Stomach (tissue), 9 donors: ENCODE data around the gene MIOS. TPM values are rescaled to one million over a fixed set of nuclear protein-coding genes. Genes with fewer than 3 reads are reported as not detected.
A peak's percentile ranks its signal among the peaks of the same experiment; 100 is the strongest.

Experiments
- DNase-seq, 2 donors: peaks; one replicate each; pipeline versions ENCODE4 v3.0.0 to v3.0.0-alpha.2; 2013 to 2019
- H3K27ac ChIP-seq, 5 donors: fragments of 200-600 bp in 4 of 5; sonication (generic) in 4 of 5; one replicate each; pipeline ENCODE4 v1.5.1; 2013 to 2019; ENCODE audit warnings: mild to moderate bottlenecking in 1 of 5, moderate library complexity in 1 of 5
- H3K27me3 ChIP-seq, 3 donors: fragments of 200-600 bp; sonication (generic); one replicate each; pipeline ENCODE4 v1.5.1; 2017 to 2019; ENCODE audit warnings: mixed run types in 1 of 3
- H3K36me3 ChIP-seq, 4 donors: fragments of 200-600 bp; sonication (generic); 1 replicate in 3 of 4; 2 replicates in 1 of 4; pipeline ENCODE4 v1.5.1; 2016 to 2019
- H3K4me1 ChIP-seq, 4 donors: fragments of 200-600 bp; sonication (generic); one replicate each; pipeline ENCODE4 v1.5.1; 2016 to 2019
- H3K4me3 ChIP-seq, 4 donors: fragments of 200-600 bp; sonication (generic) in 3 of 4; one replicate each; pipeline ENCODE4 v1.5.1; 2016 to 2019; ENCODE audit warnings: mild to moderate bottlenecking in 1 of 4
- H3K9me3 ChIP-seq, 4 donors: fragments of 200-600 bp; sonication (generic); one replicate each; pipeline ENCODE4 v1.5.1; 2016 to 2019
- CTCF ChIP-seq, 7 experiments: fragments of 450-650 bp in 4 of 7; fragments of 200-600 bp in 3 of 7; sonication (generic) in 3 of 7; IDR thresholded peaks; one replicate each; pipeline ENCODE4 v1.5.1; 2016 to 2019; ENCODE audit warnings: antibody characterized with exemption in 7 of 7, control low read depth in 2 of 7, mild to moderate bottlenecking in 1 of 7
- EP300 ChIP-seq: sonication (generic); formaldehyde crosslinking; IDR thresholded peaks from one replicate; pipeline ENCODE4 v1.6.1; 2017; ENCODE audit warnings: antibody characterized with exemption
- POLR2A ChIP-seq, 4 donors: fragments of 450-650 bp; IDR thresholded peaks; one replicate each; pipeline ENCODE4 v1.6.1; 2016; ENCODE audit warnings: antibody characterized with exemption in 4 of 4, control low read depth in 2 of 4, mild to moderate bottlenecking in 1 of 4, moderate library complexity in 1 of 4
- POLR2AphosphoS5 ChIP-seq, 3 donors: sonication (generic); formaldehyde crosslinking; IDR thresholded peaks; one replicate each; pipeline ENCODE4 v1.6.1; 2016; ENCODE audit warnings: antibody characterized with exemption in 3 of 3
- WGBS, 5 donors: extraction: QIAGEN DNeasy Blood & Tissue Kit in 3 of 5; methylation state at CpG; one replicate each; pipeline versions ENCODE4 v1.1.5 to v1.1.7; 2013 to 2018; 5-methylcytosine and 5-hydroxymethylcytosine counted together
- intact Hi-C: fragments of 100-400 bp; cut with DNase I; formaldehyde crosslinking; loops from one replicate; pipeline ENCODE4 v1.15.1; 2023; ENCODE audit warnings: low total_unique reads
- polyA plus RNA-seq, 3 donors: library from polyadenylated mRNA; stranded (reverse); fragments of 200-250 nt; gene quantifications; one replicate each; pipeline ENCODE4 v1.2.3, GENCODE V29; 2013
- total RNA-seq, 5 donors: library from RNA; depleted of rRNA; stranded (reverse); fragments of >200 nt; gene quantifications; one replicate each; pipeline versions ENCODE4 v1.1.0 to v1.2.3, GENCODE V29; 2014 to 2016
- donor health status: healthy with polysubstance abuse.
- donor health status: Bipolar disorder and iron deficiency.
- donor health status: healthy.

MIOS gene
- total and polyA plus RNA-seq, 8 donors, result 10.7 to 82.9 (median 30.6) TPM

- TF ChIP-seq EP300 (no peak), CTCF (IDR thresholded peaks at IDR 0.05) (peak in 3 of 7 experiments; percentile 25 to 44 (median 36))
- H3K4me3 ChIP-seq, result no peak overlapping the region
- H3K4me1 ChIP-seq, result no peaks in the 10 kb centered on the region
- WGBS, 5 donors, result 30 to 71% (median 41%) methylated on average over 1 of the region's 1 CpG
- DNase-seq, result peak in 1 of 2 donors; percentile 49
- H3K36me3 ChIP-seq, result peaks cover 6 to 70% (median 59%) of the 10 kb centered on the region in 4 donors
- no peak overlapping the region for H3K27ac ChIP-seq
- H3K27me3 ChIP-seq, result no peaks in the 10 kb centered on the region
- H3K9me3 ChIP-seq, result no peaks in the 10 kb centered on the region
- intact Hi-C loops, result no loop called here
Measured at GRCh38 chr7:7595451-7595850, 28.8 kb downstream of the MIOS start.

GRCh38 chr7:7596176-7596575 is 29.5 kb downstream of the MIOS start:
- Histone ChIP-seq H3K27ac (no peak overlapping the region), H3K4me1 (no peaks in the 10 kb centered on the region), H3K36me3 (peaks cover 6 to 65% (median 58%) of the 10 kb centered on the region in 4 donors), H3K9me3 (no peaks in the 10 kb centered on the region), H3K27me3 (no peaks in the 10 kb centered on the region), H3K4me3 (no peak overlapping the region)
- 80 to 85% (median 83%) methylated on average over 5 of the region's 5 CpGs for WGBS, 5 donors
- no peak for TF ChIP-seq POLR2AphosphoS5 (IDR thresholded peaks at IDR 0.05)
- TF ChIP-seq EP300, result no peak
- no peak for TF ChIP-seq POLR2A (IDR thresholded peaks at IDR 0.05)
- TF ChIP-seq CTCF (IDR thresholded peaks at IDR 0.05), result no peak
- intact Hi-C loops, result no loop called here
- DNase-seq, result peak in 1 of 2 donors; percentile 8

- Histone ChIP-seq H3K27ac (no peak overlapping the region), H3K9me3 (no peaks in the 10 kb centered on the region), H3K4me3 (no peak overlapping the region), H3K27me3 (no peaks in the 10 kb centered on the region), H3K4me1 (no peaks in the 10 kb centered on the region), H3K36me3 (peaks cover 7 to 38% (median 31%) of the 10 kb centered on the region in 4 donors)
- 53 to 78% (median 55%) methylated on average over 3 of the region's 3 CpGs for WGBS, 5 donors
- no peak for DNase-seq
- intact Hi-C loops, result no loop called here
- TF ChIP-seq POLR2AphosphoS5 (IDR thresholded peaks at IDR 0.05) (no peak), EP300 (no peak), CTCF (IDR thresholded peaks at IDR 0.05) (no peak), POLR2A (IDR thresholded peaks at IDR 0.05) (no peak)
Measured at GRCh38 chr7:7607010-7607409, 40.3 kb downstream of the MIOS start.

GRCh38 chr7:7609330-7609729 is 42.6 kb downstream of the MIOS start:
- H3K4me1 ChIP-seq, result no peaks in the 10 kb centered on the region
- 86 to 99% (median 92%) methylated on average over 2 of the region's 2 CpGs for WGBS, 5 donors
- no peak for DNase-seq
- TF ChIP-seq EP300 (no peak), POLR2AphosphoS5 (IDR thresholded peaks at IDR 0.05) (no peak), POLR2A (IDR thresholded peaks at IDR 0.05) (no peak), CTCF (IDR thresholded peaks at IDR 0.05) (no peak)
- H3K27me3 ChIP-seq, result no peaks in the 10 kb centered on the region
- H3K4me3 ChIP-seq, result no peak overlapping the region
- H3K9me3 ChIP-seq, result no peaks in the 10 kb centered on the region
- no peak overlapping the region for H3K27ac ChIP-seq
- intact Hi-C loops, result no loop called here
- H3K36me3 ChIP-seq, result peaks cover 7 to 38% (median 31%) of the 10 kb centered on the region in 4 donors
